Thyroid gland (tissue), 4 donors: ENCODE measurements around the gene ANO2. TPM values are rescaled to one million over a fixed set of nuclear protein-coding genes. Genes with fewer than 3 reads are reported as not detected.
A peak's percentile ranks its signal among the peaks of the same experiment; 100 is the strongest.

ENCODE experiments used
- DNase-seq, 2 donors: peaks; one replicate each; pipeline ENCODE4 v3.0.0-alpha.2; 2019
- H3K27ac ChIP-seq, 3 donors: fragments of 200-600 bp; sonication (generic); 1 replicate in 2 of 3; 2 replicates in 1 of 3; pipeline ENCODE4 v1.5.1; 2016 to 2019; ENCODE audit warnings: mild to moderate bottlenecking in 1 of 3, moderate library complexity in 1 of 3
- H3K27me3 ChIP-seq: fragments of 200-600 bp; sonication (generic); one replicate; pipeline ENCODE4 v1.5.1; 2019
- H3K36me3 ChIP-seq, 2 donors: fragments of 200-600 bp; sonication (generic); one replicate each; pipeline ENCODE4 v1.5.1; 2016 to 2019
- H3K4me1 ChIP-seq, 2 donors: fragments of 200-600 bp; sonication (generic); one replicate each; pipeline ENCODE4 v1.5.1; 2017 to 2019
- H3K4me3 ChIP-seq, 3 donors: fragments of 200-600 bp; sonication (generic); replicated peaks in 1 of 3; 1 replicate in 2 of 3; 2 replicates in 1 of 3; pipeline ENCODE4 v1.5.1; 2016; ENCODE audit warnings: mild to moderate bottlenecking in 1 of 3
- H3K9me3 ChIP-seq: fragments of 200-600 bp; sonication (generic); one replicate; pipeline ENCODE4 v1.5.1; 2017
- POLR2A ChIP-seq, 2 donors: fragments of 450-650 bp; IDR thresholded peaks; one replicate each; pipeline ENCODE4 v1.6.1; 2017; ENCODE audit warnings: antibody characterized with exemption in 2 of 2, mild to moderate bottlenecking in 2 of 2, moderate library complexity in 1 of 2
- WGBS, 2 donors: methylation state at CpG; one replicate each; pipeline ENCODE4 v1.1.5; 2017; 5-methylcytosine and 5-hydroxymethylcytosine counted together
- intact Hi-C: fragments of 100-400 bp; cut with DNase I; formaldehyde crosslinking; loops from one replicate; pipeline ENCODE4 v1.15.1; 2023
- total RNA-seq, 4 donors: library from RNA; depleted of rRNA; stranded (reverse); fragments of >200 nt; gene quantifications; one replicate each; pipeline ENCODE4 v1.2.3, GENCODE V29; 2016
- TF ChIP-seq, protein P1 (sequence below), 6 experiments: fragments of 200-600 bp in 3 of 6; fragments of 450-650 bp in 3 of 6; sonication (generic) in 3 of 6; IDR thresholded peaks; one replicate each; pipeline ENCODE4 v1.5.1; 2016 to 2019; ENCODE audit warnings: antibody characterized with exemption in 6 of 6, mild to moderate bottlenecking in 2 of 6, inconsistent platforms in 1 of 6, moderate library complexity in 1 of 6

Gene ANO2
- total RNA-seq, 4 donors from 2014 or later: 0.78 to 7.0 (median 2.2) TPM

DNA sequence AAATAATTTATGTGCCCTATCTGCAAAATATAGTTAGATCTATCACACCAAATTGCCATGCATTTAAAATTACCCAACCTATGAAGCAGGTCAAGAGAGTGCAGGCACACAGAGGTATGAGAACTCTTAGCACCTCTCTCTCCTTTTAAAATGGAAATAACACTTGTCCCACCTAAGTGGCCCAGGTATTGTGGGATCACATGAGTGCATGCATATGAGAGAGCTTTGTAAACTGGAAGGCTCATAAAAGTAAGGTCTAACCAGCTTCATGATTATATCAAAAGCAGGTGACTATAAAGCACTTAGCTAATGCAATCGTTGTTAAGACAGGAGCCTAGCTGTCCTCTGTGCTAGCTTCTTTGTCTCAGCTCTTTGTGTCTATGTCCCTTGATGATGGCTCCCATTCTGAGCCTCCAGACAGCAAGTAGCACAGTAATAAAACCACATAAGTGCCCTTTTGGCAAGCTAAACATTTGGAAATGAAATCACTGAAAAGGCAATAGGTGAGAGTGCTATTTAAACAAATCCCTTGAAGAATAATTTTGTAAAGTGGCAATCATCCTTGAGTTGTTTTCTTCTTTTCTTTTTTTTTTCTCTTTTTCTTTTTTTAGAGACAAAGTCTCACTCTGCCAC lies 294.1 kb downstream of the ANO2 start:
- Histone ChIP-seq H3K9me3 (no peaks in the 10 kb centered on the region), H3K4me3 (no peak overlapping the region), H3K4me1 (no peaks in the 10 kb centered on the region), H3K27me3 (no peaks in the 10 kb centered on the region), H3K36me3 (no peaks in the 10 kb centered on the region), H3K27ac (no peak overlapping the region)
- no peak for DNase-seq
- WGBS, 2 donors: 35% methylated on average over 1 of the region's 1 CpG
- intact Hi-C loops: no loop called here
- TF ChIP-seq, protein P1, sequence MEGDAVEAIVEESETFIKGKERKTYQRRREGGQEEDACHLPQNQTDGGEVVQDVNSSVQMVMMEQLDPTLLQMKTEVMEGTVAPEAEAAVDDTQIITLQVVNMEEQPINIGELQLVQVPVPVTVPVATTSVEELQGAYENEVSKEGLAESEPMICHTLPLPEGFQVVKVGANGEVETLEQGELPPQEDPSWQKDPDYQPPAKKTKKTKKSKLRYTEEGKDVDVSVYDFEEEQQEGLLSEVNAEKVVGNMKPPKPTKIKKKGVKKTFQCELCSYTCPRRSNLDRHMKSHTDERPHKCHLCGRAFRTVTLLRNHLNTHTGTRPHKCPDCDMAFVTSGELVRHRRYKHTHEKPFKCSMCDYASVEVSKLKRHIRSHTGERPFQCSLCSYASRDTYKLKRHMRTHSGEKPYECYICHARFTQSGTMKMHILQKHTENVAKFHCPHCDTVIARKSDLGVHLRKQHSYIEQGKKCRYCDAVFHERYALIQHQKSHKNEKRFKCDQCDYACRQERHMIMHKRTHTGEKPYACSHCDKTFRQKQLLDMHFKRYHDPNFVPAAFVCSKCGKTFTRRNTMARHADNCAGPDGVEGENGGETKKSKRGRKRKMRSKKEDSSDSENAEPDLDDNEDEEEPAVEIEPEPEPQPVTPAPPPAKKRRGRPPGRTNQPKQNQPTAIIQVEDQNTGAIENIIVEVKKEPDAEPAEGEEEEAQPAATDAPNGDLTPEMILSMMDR (IDR thresholded peaks at IDR 0.05): no peak
- TF ChIP-seq POLR2A (IDR thresholded peaks at IDR 0.05): no peak

DNA sequence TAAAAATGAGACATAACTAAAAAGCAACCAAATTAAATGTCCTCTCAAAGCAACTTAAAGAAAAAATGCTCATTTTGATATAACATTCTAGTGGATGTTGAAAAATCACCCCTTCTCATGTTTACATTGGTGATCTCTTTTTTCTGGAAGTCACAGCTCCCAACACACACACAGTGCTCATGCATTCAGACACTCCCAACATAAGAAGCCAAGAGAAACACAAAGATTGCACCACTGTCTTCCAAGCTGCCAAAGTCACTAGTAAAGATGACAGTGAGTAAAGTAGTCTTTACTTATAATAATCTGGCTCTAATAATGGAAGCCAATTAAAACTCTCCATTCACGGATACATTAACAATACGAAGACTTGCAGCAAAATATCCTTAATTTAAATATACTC lies 294.8 kb downstream of the ANO2 start:
- H3K36me3 ChIP-seq: no peaks in the 10 kb centered on the region
- intact Hi-C loops: no loop called here
- WGBS, 2 donors: 61 to 79% methylated on average over 2 of the region's 2 CpGs

DNA sequence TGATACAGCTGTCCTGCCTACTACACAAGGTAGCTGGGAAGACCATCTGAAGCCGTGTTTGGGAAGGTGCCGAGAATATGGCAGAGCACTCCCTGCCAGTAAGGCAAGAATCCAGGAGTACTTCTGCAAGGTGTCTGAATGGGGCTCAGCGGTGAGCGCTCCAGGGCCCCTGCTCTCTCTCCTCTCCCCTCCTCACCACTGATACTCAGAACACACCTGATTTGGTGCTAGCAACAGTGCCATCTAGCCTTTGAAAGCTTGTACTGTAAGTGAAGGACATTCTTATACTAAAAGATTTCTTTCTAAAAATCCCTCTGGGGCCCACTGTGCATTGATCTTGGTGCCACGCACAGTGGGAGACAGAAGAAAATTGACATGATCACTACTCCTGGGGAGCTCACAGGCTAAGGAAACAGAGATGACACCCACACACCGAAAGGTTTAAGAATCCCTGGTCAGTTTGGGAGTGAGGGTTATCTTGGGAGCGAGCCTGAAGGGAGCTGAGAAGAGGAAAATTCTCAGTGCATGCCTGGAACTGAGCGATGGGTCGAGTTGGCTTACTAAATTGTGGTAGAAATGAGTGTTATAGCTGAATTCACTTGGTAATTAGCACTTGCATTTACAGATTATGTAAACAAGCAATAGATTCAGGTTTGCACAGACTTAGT lies 296.2 kb downstream of the ANO2 start:
- no peak overlapping the region for H3K4me3 ChIP-seq
- H3K36me3 ChIP-seq: no peaks in the 10 kb centered on the region
- no peaks in the 10 kb centered on the region for H3K9me3 ChIP-seq
- WGBS, 2 donors: 26% methylated on average over 9 of the region's 9 CpGs
- no peaks in the 10 kb centered on the region for H3K4me1 ChIP-seq
- no peak for TF ChIP-seq POLR2A (IDR thresholded peaks at IDR 0.05)
- TF ChIP-seq, protein P1 (IDR thresholded peaks at IDR 0.05): peak in 1 of 6 experiments; percentile 14
- DNase-seq: peak in 1 of 2 donors; percentile 6
- no peak overlapping the region for H3K27ac ChIP-seq
- intact Hi-C loops: no loop called here
- H3K27me3 ChIP-seq: no peaks in the 10 kb centered on the region

More for the DNA sequence above, 294.8 kb downstream of the ANO2 start:
- H3K9me3 ChIP-seq: no peaks in the 10 kb centered on the region
- H3K4me1 ChIP-seq: no peaks in the 10 kb centered on the region
- H3K4me3 ChIP-seq: no peak overlapping the region
- no peak for DNase-seq
- no peaks in the 10 kb centered on the region for H3K27me3 ChIP-seq
- TF ChIP-seq POLR2A (IDR thresholded peaks at IDR 0.05): no peak
- TF ChIP-seq, protein P1 (IDR thresholded peaks at IDR 0.05): no peak
- no peak overlapping the region for H3K27ac ChIP-seq

DNA sequence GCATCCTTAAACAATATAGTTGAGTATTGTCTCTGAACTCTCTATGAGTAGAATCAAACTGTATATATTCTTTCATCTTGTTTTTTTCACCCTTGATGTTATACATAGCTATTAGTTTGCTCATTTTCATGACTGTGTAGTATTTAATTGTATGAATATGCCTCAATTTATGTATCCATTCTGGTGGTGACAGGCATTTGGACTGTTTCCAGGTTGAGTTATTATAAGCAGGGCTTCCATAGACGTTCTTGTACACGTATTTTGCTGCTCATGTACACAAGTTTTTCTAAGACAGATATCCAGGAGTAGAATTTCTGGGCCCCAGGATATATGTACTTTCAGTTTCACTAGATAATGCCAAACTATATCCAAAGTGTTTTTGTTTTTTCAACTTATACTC lies 301.8 kb downstream of the ANO2 start:
- H3K9me3 ChIP-seq: no peaks in the 10 kb centered on the region
- intact Hi-C loops: no loop called here
- no peaks in the 10 kb centered on the region for H3K27me3 ChIP-seq
- no peak overlapping the region for H3K27ac ChIP-seq
- 56 to 60% methylated on average over 2 of the region's 2 CpGs for WGBS, 2 donors
- H3K4me3 ChIP-seq: no peak overlapping the region
- no peak for TF ChIP-seq POLR2A (IDR thresholded peaks at IDR 0.05)
- TF ChIP-seq, protein P1 (IDR thresholded peaks at IDR 0.05): no peak
- H3K4me1 ChIP-seq: no peaks in the 10 kb centered on the region
- H3K36me3 ChIP-seq: no peaks in the 10 kb centered on the region
- DNase-seq: no peak

DNA sequence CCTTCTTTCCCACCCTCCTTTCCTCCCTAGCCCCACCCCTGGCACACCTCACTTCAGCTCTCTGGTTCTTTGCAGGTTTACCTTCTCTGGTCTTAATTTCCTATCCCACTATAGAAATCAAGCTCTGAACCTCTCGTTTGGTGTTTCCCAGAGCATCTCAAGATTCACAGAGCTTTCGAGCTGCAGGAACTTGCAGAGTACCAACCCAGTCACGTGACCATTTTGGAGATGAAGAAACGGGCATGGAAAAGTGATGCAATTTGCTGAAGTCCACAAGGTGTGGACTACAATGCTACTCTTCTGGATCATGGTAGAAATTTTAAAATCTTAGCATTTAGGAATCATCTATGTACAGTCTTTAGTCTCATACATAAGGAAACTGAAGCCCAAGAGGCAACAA lies 307.4 kb downstream of the ANO2 start:
- Histone ChIP-seq H3K27ac (no peak overlapping the region), H3K9me3 (no peaks in the 10 kb centered on the region), H3K27me3 (no peaks in the 10 kb centered on the region), H3K4me3 (no peak overlapping the region), H3K4me1 (no peaks in the 10 kb centered on the region), H3K36me3 (no peaks in the 10 kb centered on the region)
- 40 to 59% methylated on average over 4 of the region's 4 CpGs for WGBS, 2 donors
- TF ChIP-seq POLR2A (IDR thresholded peaks at IDR 0.05): no peak
- TF ChIP-seq, protein P1 (IDR thresholded peaks at IDR 0.05): no peak
- no peak for DNase-seq
- intact Hi-C loops: no loop called here
